Measurements from ENCODE around the gene UNC80.

DNA sequence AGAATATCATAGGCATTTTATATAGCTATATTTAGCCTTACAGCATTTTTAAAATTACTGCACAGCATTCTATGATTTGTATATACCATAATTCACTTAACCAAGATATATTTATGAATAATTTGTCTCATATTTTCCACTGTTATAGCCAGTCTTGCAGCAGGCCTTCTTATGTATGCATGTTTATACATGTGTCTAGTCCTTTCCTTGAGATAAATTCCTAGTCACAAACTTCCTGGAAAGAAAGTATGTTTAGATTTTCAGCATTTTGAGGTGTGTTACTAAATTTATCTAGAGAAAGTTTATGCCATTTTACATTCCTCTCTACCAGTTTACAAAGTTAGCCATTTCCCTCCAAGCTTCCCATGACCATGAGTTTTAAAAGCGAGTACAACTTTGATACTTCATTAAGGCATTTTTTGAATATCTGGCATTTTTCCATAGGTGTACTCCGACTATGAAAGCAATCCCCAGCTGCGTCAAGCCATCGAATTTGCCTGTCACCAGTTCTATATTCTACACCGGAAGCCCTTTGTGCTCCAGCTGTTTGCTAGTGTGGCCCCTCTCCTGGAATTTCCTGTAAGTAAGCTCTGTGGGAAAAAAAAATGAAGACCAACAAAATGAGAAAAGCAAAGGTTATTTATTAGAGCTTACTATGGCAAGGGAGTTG is 171.4 kb downstream of the UNC80 start:
- TF ChIP-seq, protein P1, sequence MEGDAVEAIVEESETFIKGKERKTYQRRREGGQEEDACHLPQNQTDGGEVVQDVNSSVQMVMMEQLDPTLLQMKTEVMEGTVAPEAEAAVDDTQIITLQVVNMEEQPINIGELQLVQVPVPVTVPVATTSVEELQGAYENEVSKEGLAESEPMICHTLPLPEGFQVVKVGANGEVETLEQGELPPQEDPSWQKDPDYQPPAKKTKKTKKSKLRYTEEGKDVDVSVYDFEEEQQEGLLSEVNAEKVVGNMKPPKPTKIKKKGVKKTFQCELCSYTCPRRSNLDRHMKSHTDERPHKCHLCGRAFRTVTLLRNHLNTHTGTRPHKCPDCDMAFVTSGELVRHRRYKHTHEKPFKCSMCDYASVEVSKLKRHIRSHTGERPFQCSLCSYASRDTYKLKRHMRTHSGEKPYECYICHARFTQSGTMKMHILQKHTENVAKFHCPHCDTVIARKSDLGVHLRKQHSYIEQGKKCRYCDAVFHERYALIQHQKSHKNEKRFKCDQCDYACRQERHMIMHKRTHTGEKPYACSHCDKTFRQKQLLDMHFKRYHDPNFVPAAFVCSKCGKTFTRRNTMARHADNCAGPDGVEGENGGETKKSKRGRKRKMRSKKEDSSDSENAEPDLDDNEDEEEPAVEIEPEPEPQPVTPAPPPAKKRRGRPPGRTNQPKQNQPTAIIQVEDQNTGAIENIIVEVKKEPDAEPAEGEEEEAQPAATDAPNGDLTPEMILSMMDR (IDR thresholded peaks at IDR 0.05; ENCODE audit: poor library complexity, severe bottlenecking) = no peak
- TF ChIP-seq EZH2 (IDR thresholded peaks at IDR 0.05; ENCODE audit: borderline replicate concordance, insufficient read depth, low read length, poor library complexity, severe bottlenecking) (no peak), RAD21 (conservative IDR thresholded peaks at IDR 0.05) (no peak)
